ENCODE measurements around the gene STH.
"Not testable (repeated sequence)": the region's sequence is repeated elsewhere in the genome, so short reads cannot be mapped to it uniquely, and the experiment has no call there.

STH gene

GRCh38 chr17:45953561-45953960 is 45.5 kb upstream of the STH start:
- no peak for DNase-seq (ENCODE audit: low read depth)
- no peak overlapping the region for H3K4me3 ChIP-seq (ENCODE audit: low read length)
- TF ChIP-seq CTCF (IDR thresholded peaks at IDR 0.05; ENCODE audit: insufficient read depth, low read depth, low read length, missing control alignments) = no peak

GRCh38 chr17:45954914-45955313 is 44.1 kb upstream of the STH start:
- TF ChIP-seq CTCF (IDR thresholded peaks at IDR 0.05; ENCODE audit: insufficient read depth, low read depth, low read length, missing control alignments) = no peak
- H3K4me3 ChIP-seq (ENCODE audit: low read length) = no peak overlapping the region

GRCh38 chr17:45955326-45955725 is 43.7 kb upstream of the STH start:
- H3K4me3 ChIP-seq (ENCODE audit: low read length) = no peak overlapping the region
- no peak for TF ChIP-seq CTCF (IDR thresholded peaks at IDR 0.05; ENCODE audit: insufficient read depth, low read depth, low read length, missing control alignments)
- DNase-seq (ENCODE audit: low read depth) = no peak

More at GRCh38 chr17:45954914-45955313, 44.1 kb upstream of the STH start:
- no peak for DNase-seq (ENCODE audit: low read depth)

GRCh38 chr17:45956090-45956489 is 43.0 kb upstream of the STH start:
- H3K4me3 ChIP-seq (ENCODE audit: low read length) = no peak overlapping the region
- DNase-seq (ENCODE audit: low read depth) = no peak
- TF ChIP-seq CTCF (IDR thresholded peaks at IDR 0.05; ENCODE audit: insufficient read depth, low read depth, low read length, missing control alignments) = no peak

GRCh38 chr17:45956746-45957145 is 42.3 kb upstream of the STH start:
- DNase-seq (ENCODE audit: low read depth); H3K4me3 ChIP-seq (ENCODE audit: low read length): not testable (repeated sequence)

- no peak overlapping the region for H3K4me3 ChIP-seq (ENCODE audit: low read length)
- no peak for TF ChIP-seq CTCF (IDR thresholded peaks at IDR 0.05; ENCODE audit: insufficient read depth, low read depth, low read length, missing control alignments)
- no peak for DNase-seq (ENCODE audit: low read depth)
Observed at GRCh38 chr17:45958307-45958706, 40.7 kb upstream of the STH start.

GRCh38 chr17:45958994-45959665 is 39.9 kb upstream of the STH start:
- no peak for TF ChIP-seq CTCF (IDR thresholded peaks at IDR 0.05; ENCODE audit: insufficient read depth, low read depth, low read length, missing control alignments)
- DNase-seq (ENCODE audit: low read depth) = peak; percentile 50
- no peak overlapping the region for H3K4me3 ChIP-seq (ENCODE audit: low read length)

Measured in epithelial cell of esophagus (primary cell).